GM13977 (cell line): ENCODE measurements around the gene MEGF6.

Source experiments
- DNase-seq: peaks from one replicate; pipeline ENCODE4 v3.0.0; 2012; ENCODE audit warnings: low spot score
- CTCF ChIP-seq: IDR thresholded peaks from 2 replicates; pipeline ENCODE4 v1.5.1; 2012; ENCODE audit warnings: mild to moderate bottlenecking, control low read depth; ENCODE audit not compliant: insufficient read depth; ENCODE audit errors: extremely low read depth, missing control alignments
- in situ Hi-C: fragments of 300-500 bp; cut with MboI; formaldehyde crosslinking; loops from one replicate; pipeline ENCODE4 v1.12.0; 2022; ENCODE audit warnings: low sequenced_read_pairs, low pct_unique_long_range_greater_than_20kb, mixed read lengths, inconsistent platforms; ENCODE audit not compliant: unreplicated experiment

MEGF6 gene

GRCh38 chr1:3490046-3490745, 121.1 kb downstream of the MEGF6 start:
- TF ChIP-seq CTCF: no peak
- DNase-seq: no peak
- in situ Hi-C loops: no loop called here

GRCh38 chr1:3488432-3488831, 122.9 kb downstream of the MEGF6 start:
- no peak for TF ChIP-seq CTCF
- in situ Hi-C loops: no loop called here
- DNase-seq: no peak

- in situ Hi-C loops: no loop called here
- TF ChIP-seq CTCF: no peak
Observed at GRCh38 chr1:3485016-3485415, 126.3 kb downstream of the MEGF6 start.

GRCh38 chr1:3483801-3484444, 127.4 kb downstream of the MEGF6 start:
- peak; percentile 83 for DNase-seq
- in situ Hi-C loops: no loop called here
- peak; percentile 88 for TF ChIP-seq CTCF

More at GRCh38 chr1:3485016-3485415, 126.3 kb downstream of the MEGF6 start:
- no peak for DNase-seq

GRCh38 chr1:3483380-3483779, 127.9 kb downstream of the MEGF6 start:
- in situ Hi-C loops: no loop called here
- TF ChIP-seq CTCF: no peak
- no peak for DNase-seq

- in situ Hi-C loops: no loop called here
- no peak for DNase-seq
- TF ChIP-seq CTCF: no peak
Observed at GRCh38 chr1:3482378-3482849, 128.9 kb downstream of the MEGF6 start.
